Vagina (tissue), 2 donors: ENCODE results near the gene SLC36A4.
"Not testable (repeated sequence)": the region's sequence is repeated elsewhere in the genome, so short reads cannot be mapped to it uniquely, and the experiment has no call there.

ENCODE experiments used
- POLR2A ChIP-seq, 2 donors: fragments of 450-650 bp; IDR thresholded peaks; one replicate each; pipeline ENCODE4 v1.6.1; 2017; ENCODE audit warnings: antibody characterized with exemption in 2 of 2, mild to moderate bottlenecking in 2 of 2, moderate library complexity in 2 of 2
- POLR2AphosphoS5 ChIP-seq, 2 donors: sonication (generic); formaldehyde crosslinking; IDR thresholded peaks; one replicate each; pipeline ENCODE4 v1.9.0; 2017; ENCODE audit warnings: antibody characterized with exemption in 2 of 2, mild to moderate bottlenecking in 2 of 2, low read depth in 1 of 2; ENCODE audit not compliant: insufficient read depth in 1 of 2

- not testable (repeated sequence) for TF ChIP-seq POLR2A (IDR thresholded peaks at IDR 0.05); POLR2AphosphoS5 (IDR thresholded peaks at IDR 0.05; ENCODE audit: insufficient read depth in 1 of 2, low read depth in 1 of 2)
These were observed 86.6 kb downstream of the SLC36A4 start for GRCh38 chr11:93111147-93111546.
